Panc1 (cell line): ENCODE results near the gene UBIAD1.

ENCODE experiments used
- POLR2AphosphoS5 ChIP-seq: IDR thresholded peaks from 2 replicates; pipeline ENCODE4 v1.6.1; 2012; ENCODE audit warnings: mild to moderate bottlenecking, low read depth, low read length, moderate library complexity
- SIN3A ChIP-seq: IDR thresholded peaks from 2 replicates; pipeline ENCODE4 v1.6.1; 2012; ENCODE audit warnings: low read depth, mild to moderate bottlenecking, low read length, moderate library complexity, borderline replicate concordance; ENCODE audit not compliant: insufficient read depth
- TCF7L2 ChIP-seq: IDR thresholded peaks from 2 replicates; pipeline ENCODE4 v1.6.1; 2011; ENCODE audit warnings: mild to moderate bottlenecking, low read depth, low read length, inconsistent platforms
- TF ChIP-seq, protein P1 (sequence below): fragments of 450-650 bp; IDR thresholded peaks from 2 replicates; pipeline ENCODE4 v1.5.1; 2017; ENCODE audit warnings: mild to moderate bottlenecking
- TF ChIP-seq, protein P2 (sequence below), 2 experiments: IDR thresholded peaks; 2 replicates each; pipeline ENCODE4 v1.6.1; 2011 to 2012; ENCODE audit warnings: low read depth in 2 of 2, control low read depth in 1 of 2, low read length in 1 of 2, mild to moderate bottlenecking in 1 of 2, moderate library complexity in 1 of 2; ENCODE audit not compliant: insufficient read depth in 1 of 2

DNA sequence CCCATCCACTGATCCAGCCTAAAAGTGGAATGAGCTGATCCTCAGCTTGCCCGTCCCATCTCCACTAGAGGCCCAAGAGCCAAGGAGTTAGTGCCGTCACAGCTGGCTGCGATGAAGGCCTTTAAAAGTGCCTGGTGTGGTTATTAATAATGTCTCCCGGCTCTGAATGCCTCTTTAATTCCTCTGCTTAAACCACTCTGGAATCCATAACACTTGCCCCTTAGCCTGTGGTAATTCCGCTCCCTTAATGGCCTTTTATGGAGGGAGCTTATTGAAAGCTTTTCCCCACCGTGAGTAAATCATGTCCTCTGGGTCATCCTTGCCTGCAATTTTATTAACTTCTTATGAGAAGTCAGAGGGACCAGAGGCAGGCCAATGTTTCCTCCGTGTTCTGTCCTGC, 55.4 kb downstream of the UBIAD1 start:
- no peak for TF ChIP-seq SIN3A
- TF ChIP-seq, protein P1, sequence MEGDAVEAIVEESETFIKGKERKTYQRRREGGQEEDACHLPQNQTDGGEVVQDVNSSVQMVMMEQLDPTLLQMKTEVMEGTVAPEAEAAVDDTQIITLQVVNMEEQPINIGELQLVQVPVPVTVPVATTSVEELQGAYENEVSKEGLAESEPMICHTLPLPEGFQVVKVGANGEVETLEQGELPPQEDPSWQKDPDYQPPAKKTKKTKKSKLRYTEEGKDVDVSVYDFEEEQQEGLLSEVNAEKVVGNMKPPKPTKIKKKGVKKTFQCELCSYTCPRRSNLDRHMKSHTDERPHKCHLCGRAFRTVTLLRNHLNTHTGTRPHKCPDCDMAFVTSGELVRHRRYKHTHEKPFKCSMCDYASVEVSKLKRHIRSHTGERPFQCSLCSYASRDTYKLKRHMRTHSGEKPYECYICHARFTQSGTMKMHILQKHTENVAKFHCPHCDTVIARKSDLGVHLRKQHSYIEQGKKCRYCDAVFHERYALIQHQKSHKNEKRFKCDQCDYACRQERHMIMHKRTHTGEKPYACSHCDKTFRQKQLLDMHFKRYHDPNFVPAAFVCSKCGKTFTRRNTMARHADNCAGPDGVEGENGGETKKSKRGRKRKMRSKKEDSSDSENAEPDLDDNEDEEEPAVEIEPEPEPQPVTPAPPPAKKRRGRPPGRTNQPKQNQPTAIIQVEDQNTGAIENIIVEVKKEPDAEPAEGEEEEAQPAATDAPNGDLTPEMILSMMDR, result no peak
- no peak for TF ChIP-seq POLR2AphosphoS5
- TF ChIP-seq, protein P2, sequence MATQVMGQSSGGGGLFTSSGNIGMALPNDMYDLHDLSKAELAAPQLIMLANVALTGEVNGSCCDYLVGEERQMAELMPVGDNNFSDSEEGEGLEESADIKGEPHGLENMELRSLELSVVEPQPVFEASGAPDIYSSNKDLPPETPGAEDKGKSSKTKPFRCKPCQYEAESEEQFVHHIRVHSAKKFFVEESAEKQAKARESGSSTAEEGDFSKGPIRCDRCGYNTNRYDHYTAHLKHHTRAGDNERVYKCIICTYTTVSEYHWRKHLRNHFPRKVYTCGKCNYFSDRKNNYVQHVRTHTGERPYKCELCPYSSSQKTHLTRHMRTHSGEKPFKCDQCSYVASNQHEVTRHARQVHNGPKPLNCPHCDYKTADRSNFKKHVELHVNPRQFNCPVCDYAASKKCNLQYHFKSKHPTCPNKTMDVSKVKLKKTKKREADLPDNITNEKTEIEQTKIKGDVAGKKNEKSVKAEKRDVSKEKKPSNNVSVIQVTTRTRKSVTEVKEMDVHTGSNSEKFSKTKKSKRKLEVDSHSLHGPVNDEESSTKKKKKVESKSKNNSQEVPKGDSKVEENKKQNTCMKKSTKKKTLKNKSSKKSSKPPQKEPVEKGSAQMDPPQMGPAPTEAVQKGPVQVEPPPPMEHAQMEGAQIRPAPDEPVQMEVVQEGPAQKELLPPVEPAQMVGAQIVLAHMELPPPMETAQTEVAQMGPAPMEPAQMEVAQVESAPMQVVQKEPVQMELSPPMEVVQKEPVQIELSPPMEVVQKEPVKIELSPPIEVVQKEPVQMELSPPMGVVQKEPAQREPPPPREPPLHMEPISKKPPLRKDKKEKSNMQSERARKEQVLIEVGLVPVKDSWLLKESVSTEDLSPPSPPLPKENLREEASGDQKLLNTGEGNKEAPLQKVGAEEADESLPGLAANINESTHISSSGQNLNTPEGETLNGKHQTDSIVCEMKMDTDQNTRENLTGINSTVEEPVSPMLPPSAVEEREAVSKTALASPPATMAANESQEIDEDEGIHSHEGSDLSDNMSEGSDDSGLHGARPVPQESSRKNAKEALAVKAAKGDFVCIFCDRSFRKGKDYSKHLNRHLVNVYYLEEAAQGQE (IDR thresholded peaks at IDR 0.05; ENCODE audit: insufficient read depth in 1 of 2, low read depth in 2 of 2, low read length in 1 of 2), result no peak
- TF ChIP-seq TCF7L2, result no peak
